ENCODE data around the gene ANTXR2.
A peak's percentile ranks its signal among the peaks of the same experiment; 100 is the strongest.

The ANTXR2 gene

GRCh38 chr4:80037864-80038263, 35.2 kb downstream of the ANTXR2 start:
- Mint-ChIP-seq H3K27ac (peak overlapping the region; percentile 77), H3K4me3 (no peak overlapping the region), H3K36me3 (peaks cover 24% of the 10 kb centered on the region), H3K4me1 (peaks cover 10% of the 10 kb centered on the region), H3K9me3 (no peaks in the 10 kb centered on the region), H3K27me3 (no peaks in the 10 kb centered on the region)
- ATAC-seq (ENCODE audit: low read depth) (no peak), DNase-seq (ENCODE audit: low spot score in 2 of 2) (no peak)

DNA sequence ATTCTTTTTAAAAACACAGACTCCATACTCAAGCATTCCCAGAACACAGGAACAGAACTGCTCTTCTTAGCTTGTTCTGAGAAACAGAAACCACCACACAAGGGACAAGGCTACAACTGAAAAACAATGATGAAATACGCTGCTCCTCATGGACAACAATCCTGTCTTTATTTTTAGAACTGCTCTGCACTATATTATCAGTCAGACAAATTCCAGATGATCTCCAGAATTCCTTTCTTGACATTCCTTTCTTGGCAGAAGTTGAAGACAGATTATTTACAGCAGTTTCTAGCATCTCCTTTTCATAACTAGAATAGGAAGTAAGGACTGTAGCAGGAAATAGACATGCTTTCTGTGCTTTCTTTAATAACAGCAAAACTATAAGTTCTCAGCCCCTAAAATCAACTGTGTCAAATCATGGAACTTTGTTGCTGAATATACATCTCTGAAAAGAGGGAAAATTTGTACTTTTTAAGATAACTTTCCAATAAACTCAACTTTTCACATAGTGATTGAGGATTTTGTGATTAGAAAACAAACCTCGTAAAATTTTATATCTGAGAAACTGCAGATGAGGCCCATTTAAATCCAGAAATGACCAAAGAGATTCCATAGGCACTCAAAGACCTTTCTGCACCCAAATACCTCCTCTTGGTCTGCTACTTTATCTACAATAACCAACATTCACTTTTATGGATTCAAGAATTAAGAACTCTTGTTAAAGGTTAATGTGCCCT, 35.9 kb downstream of the ANTXR2 start:
- H3K36me3 Mint-ChIP-seq: peaks cover 22% of the 10 kb centered on the region
- ATAC-seq (ENCODE audit: low read depth): no peak
- peak overlapping the region; percentile 77 for H3K27ac Mint-ChIP-seq
- no peak for DNase-seq (ENCODE audit: low spot score in 2 of 2)
- H3K4me3 Mint-ChIP-seq: no peak overlapping the region
- H3K27me3 Mint-ChIP-seq: no peaks in the 10 kb centered on the region
- H3K4me1 Mint-ChIP-seq: peaks cover 10% of the 10 kb centered on the region
- no peaks in the 10 kb centered on the region for H3K9me3 Mint-ChIP-seq

DNA sequence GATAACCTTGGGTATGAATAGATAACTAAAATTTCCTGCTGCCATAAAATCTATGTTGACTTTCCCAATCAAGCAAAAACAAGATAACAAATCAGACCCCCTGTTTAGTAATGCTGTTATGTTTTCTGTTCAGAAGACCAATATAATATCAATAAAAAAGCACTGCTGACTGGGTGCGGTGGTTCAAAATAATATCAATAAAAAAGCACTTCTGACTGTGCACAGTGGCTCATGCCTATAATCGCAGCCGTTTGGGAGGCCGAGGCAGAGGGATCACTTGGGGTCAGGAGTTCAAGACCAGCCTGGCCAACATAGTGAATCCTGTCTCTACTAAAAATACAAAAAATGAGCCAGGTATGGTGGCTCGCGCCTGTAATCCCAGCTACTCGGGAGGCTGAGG, 36.7 kb downstream of the ANTXR2 start:
- DNase-seq (ENCODE audit: low spot score in 2 of 2) (no peak), ATAC-seq (ENCODE audit: low read depth) (no peak)
- Mint-ChIP-seq H3K4me1 (peaks cover 7% of the 10 kb centered on the region), H3K4me3 (no peak overlapping the region), H3K27me3 (no peaks in the 10 kb centered on the region), H3K27ac (peak overlapping the region; percentile 77), H3K9me3 (no peaks in the 10 kb centered on the region), H3K36me3 (peaks cover 19% of the 10 kb centered on the region)

DNA sequence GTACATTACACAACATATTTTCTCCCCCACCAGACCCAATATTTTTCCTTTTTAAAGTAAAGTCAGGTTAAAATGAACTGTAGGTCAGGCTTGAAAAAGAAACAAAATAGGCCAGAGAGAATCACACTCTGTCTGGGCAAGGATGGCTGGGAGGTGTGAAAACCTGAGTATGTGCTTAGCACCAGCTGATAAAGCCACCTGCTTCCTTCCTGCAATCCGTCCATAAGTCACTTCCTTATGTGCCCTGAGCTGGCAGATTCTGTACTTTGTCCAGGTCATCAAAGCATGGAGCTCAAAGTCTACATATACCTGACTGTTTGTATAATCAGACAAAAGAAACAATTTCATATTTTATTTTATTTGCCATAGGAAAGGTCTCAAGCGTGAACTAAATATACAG, 37.7 kb downstream of the ANTXR2 start:
- H3K27ac Mint-ChIP-seq: no peak overlapping the region
- no peak for DNase-seq (ENCODE audit: low spot score in 2 of 2)
- ATAC-seq (ENCODE audit: low read depth): peak; percentile 56
- no peaks in the 10 kb centered on the region for H3K27me3 Mint-ChIP-seq
- no peak overlapping the region for H3K4me3 Mint-ChIP-seq
- H3K4me1 Mint-ChIP-seq: peaks cover 7% of the 10 kb centered on the region
- H3K36me3 Mint-ChIP-seq: peaks cover 17% of the 10 kb centered on the region
- no peaks in the 10 kb centered on the region for H3K9me3 Mint-ChIP-seq

DNA sequence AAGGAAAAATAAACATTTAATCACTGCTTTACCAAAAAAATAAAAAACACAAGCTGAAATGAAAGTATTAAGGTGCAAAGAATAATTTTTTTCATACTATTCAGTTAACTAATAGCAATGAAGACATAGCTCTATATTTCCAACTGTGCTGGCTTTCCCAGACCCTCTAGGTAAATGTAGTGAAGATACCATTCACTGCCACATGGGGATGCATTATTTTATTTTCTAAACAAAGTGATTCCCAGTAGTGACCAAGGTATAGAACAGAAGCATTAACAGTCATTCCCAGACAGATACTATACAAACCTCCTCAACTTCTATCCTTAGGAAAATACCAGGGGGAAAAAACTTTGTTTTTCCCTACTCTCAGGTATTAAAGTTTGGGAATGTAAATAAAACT, 39.4 kb downstream of the ANTXR2 start:
- ATAC-seq (ENCODE audit: low read depth) (no peak), DNase-seq (ENCODE audit: low spot score in 2 of 2) (no peak)
- Mint-ChIP-seq H3K4me3 (no peak overlapping the region), H3K4me1 (peaks cover 7% of the 10 kb centered on the region), H3K27ac (no peak overlapping the region), H3K27me3 (no peaks in the 10 kb centered on the region), H3K9me3 (no peaks in the 10 kb centered on the region), H3K36me3 (peaks cover 10% of the 10 kb centered on the region)

- H3K4me3 Mint-ChIP-seq: no peak overlapping the region
- H3K4me1 Mint-ChIP-seq: no peaks in the 10 kb centered on the region
- ATAC-seq (ENCODE audit: low read depth): no peak
- peaks cover 14% of the 10 kb centered on the region for H3K36me3 Mint-ChIP-seq
- H3K27me3 Mint-ChIP-seq: no peaks in the 10 kb centered on the region
- H3K9me3 Mint-ChIP-seq: no peaks in the 10 kb centered on the region
- no peak overlapping the region for H3K27ac Mint-ChIP-seq
- DNase-seq (ENCODE audit: low spot score in 2 of 2): no peak
Measured at GRCh38 chr4:80029364-80029763, 43.7 kb downstream of the ANTXR2 start.

GRCh38 chr4:80027611-80028010, 45.4 kb downstream of the ANTXR2 start:
- H3K36me3 Mint-ChIP-seq: peaks cover 15% of the 10 kb centered on the region
- peaks cover 6% of the 10 kb centered on the region for H3K4me1 Mint-ChIP-seq
- H3K9me3 Mint-ChIP-seq: no peaks in the 10 kb centered on the region
- H3K27me3 Mint-ChIP-seq: no peaks in the 10 kb centered on the region
- ATAC-seq (ENCODE audit: low read depth) (no peak), DNase-seq (ENCODE audit: low spot score in 2 of 2) (no peak)
- H3K4me3 Mint-ChIP-seq: no peak overlapping the region
- H3K27ac Mint-ChIP-seq: no peak overlapping the region

GRCh38 chr4:80026100-80026499, 46.9 kb downstream of the ANTXR2 start:
- Mint-ChIP-seq H3K36me3 (peaks cover 22% of the 10 kb centered on the region), H3K4me1 (peaks cover 6% of the 10 kb centered on the region), H3K9me3 (no peaks in the 10 kb centered on the region), H3K4me3 (no peak overlapping the region), H3K27ac (peak overlapping the region; percentile 49), H3K27me3 (no peaks in the 10 kb centered on the region)
- no peak for ATAC-seq (ENCODE audit: low read depth)
- no peak for DNase-seq (ENCODE audit: low spot score in 2 of 2)

DNA sequence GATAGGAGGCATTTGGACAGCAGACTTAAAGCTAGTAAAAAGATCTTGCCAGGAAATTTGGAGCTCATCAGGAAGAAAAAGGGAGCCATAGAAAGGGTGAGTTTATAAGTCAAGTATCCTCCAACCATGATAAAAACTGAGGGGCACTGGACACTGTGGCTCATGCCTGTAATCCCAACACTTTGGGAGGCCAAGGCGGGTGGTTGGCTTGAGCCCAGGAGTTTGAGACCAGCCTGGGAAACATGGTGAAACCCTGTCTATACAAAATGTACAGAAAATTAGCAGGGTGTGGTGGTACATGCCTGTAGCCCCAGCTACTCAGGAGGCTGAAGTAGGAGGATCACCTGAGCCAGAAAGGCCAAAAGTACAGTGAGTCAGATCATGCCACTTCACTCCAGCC, 48.7 kb downstream of the ANTXR2 start:
- ATAC-seq (ENCODE audit: low read depth): no peak
- peaks cover 22% of the 10 kb centered on the region for H3K36me3 Mint-ChIP-seq
- no peaks in the 10 kb centered on the region for H3K9me3 Mint-ChIP-seq
- no peak for DNase-seq (ENCODE audit: low spot score in 2 of 2)
- H3K27ac Mint-ChIP-seq: peak overlapping the region; percentile 52
- H3K4me1 Mint-ChIP-seq: peaks cover 6% of the 10 kb centered on the region
- no peaks in the 10 kb centered on the region for H3K27me3 Mint-ChIP-seq
- H3K4me3 Mint-ChIP-seq: no peak overlapping the region

- H3K9me3 Mint-ChIP-seq: no peaks in the 10 kb centered on the region
- no peak overlapping the region for H3K27ac Mint-ChIP-seq
- DNase-seq (ENCODE audit: low spot score in 2 of 2): no peak
- no peak for ATAC-seq (ENCODE audit: low read depth)
- peaks cover 25% of the 10 kb centered on the region for H3K36me3 Mint-ChIP-seq
- no peak overlapping the region for H3K4me3 Mint-ChIP-seq
- no peaks in the 10 kb centered on the region for H3K27me3 Mint-ChIP-seq
- peaks cover 6% of the 10 kb centered on the region for H3K4me1 Mint-ChIP-seq
Measured at GRCh38 chr4:80022282-80022681, 50.7 kb downstream of the ANTXR2 start.

DNA sequence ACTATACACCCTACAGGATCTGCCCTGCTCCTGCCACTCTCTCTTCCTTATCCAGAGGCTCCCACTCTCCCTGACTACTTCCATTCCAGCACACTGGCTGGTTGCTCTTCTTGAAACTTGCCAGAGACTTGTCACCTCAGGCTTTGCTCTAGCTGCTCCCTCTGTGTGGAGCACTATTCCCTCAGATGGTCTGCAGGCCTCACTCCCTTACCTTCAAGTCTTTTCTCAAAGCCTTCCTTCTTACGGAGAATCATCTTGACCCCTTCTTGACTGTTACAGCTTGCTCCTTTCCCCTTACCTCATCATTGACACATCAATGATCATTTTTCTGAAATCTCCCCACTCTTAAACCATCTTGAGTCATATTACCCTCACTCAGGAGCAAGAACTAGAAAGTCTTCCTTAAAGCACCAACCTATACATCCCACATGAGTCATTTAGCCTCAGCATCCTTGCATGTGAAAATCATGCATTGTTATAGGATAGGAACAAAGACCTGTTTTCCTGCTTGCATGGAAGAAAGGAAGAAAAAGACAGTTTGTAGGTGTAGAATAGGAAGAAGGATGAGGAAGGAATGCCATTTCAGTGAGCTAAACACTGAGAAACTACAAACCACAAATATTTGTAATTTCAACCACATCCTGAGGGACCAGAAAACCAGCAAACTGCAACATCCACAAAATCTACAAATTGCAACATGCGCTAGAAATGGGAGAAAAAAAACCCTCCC, 55.7 kb downstream of the ANTXR2 start:
- H3K4me3 Mint-ChIP-seq: no peak overlapping the region
- no peaks in the 10 kb centered on the region for H3K9me3 Mint-ChIP-seq
- H3K27ac Mint-ChIP-seq: no peak overlapping the region
- no peak for ATAC-seq (ENCODE audit: low read depth)
- H3K36me3 Mint-ChIP-seq: peaks cover 12% of the 10 kb centered on the region
- no peaks in the 10 kb centered on the region for H3K27me3 Mint-ChIP-seq
- DNase-seq (ENCODE audit: low spot score in 2 of 2): no peak
- no peaks in the 10 kb centered on the region for H3K4me1 Mint-ChIP-seq

GRCh38 chr4:80016506-80016905, 56.5 kb downstream of the ANTXR2 start:
- Mint-ChIP-seq H3K4me3 (no peak overlapping the region), H3K27ac (no peak overlapping the region), H3K9me3 (no peaks in the 10 kb centered on the region), H3K4me1 (no peaks in the 10 kb centered on the region), H3K36me3 (peaks cover 11% of the 10 kb centered on the region), H3K27me3 (no peaks in the 10 kb centered on the region)
- DNase-seq (ENCODE audit: low spot score in 2 of 2): no peak
- ATAC-seq (ENCODE audit: low read depth): no peak

DNA sequence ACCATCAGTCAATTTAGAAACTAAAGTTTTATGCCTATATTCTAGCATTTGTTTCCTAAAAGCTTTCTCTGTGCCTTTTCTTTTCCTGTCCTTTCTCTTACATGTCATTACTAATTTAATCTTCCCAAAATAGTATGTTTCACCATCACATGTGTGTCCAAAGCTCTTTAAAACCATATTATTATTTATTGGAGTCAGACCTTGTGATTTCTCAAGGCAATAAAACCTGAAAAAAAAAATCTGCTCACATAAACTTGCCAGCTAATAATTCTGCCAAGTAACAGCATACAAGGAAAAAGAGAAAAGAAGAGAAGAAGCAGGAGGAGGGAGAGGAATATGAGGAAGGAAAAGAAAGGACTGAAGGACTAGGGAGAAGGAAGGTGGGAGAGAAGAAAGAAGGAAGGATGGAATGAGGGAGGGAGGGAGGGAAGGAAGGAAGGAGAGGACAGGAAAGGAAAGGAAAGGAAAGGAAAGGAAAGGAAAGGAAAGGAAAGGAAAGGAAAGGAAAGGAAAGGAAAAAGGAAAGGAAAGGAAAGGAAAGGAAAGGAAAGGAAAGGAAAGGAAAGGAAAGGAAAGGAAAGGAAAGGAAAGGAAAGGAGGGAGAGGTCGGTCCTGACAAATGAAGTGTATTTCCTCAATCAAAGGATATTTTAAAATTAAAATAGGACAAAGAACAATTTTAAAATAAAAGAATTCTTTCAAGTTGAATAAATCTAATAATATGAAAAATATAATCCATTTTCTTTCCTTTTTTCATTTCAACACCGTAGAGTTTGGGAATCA, 57.4 kb downstream of the ANTXR2 start:
- no peak overlapping the region for H3K27ac Mint-ChIP-seq
- H3K4me1 Mint-ChIP-seq: no peaks in the 10 kb centered on the region
- H3K27me3 Mint-ChIP-seq: no peaks in the 10 kb centered on the region
- ATAC-seq (ENCODE audit: low read depth): no peak
- DNase-seq (ENCODE audit: low spot score in 2 of 2): no peak
- no peak overlapping the region for H3K4me3 Mint-ChIP-seq
- no peaks in the 10 kb centered on the region for H3K9me3 Mint-ChIP-seq
- peaks cover 14% of the 10 kb centered on the region for H3K36me3 Mint-ChIP-seq

GRCh38 chr4:80014531-80014930, 58.5 kb downstream of the ANTXR2 start:
- peaks cover 4% of the 10 kb centered on the region for H3K4me1 Mint-ChIP-seq
- peaks cover 19% of the 10 kb centered on the region for H3K36me3 Mint-ChIP-seq
- DNase-seq (ENCODE audit: low spot score in 2 of 2): no peak
- H3K27ac Mint-ChIP-seq: no peak overlapping the region
- H3K9me3 Mint-ChIP-seq: no peaks in the 10 kb centered on the region
- no peaks in the 10 kb centered on the region for H3K27me3 Mint-ChIP-seq
- no peak overlapping the region for H3K4me3 Mint-ChIP-seq
- ATAC-seq (ENCODE audit: low read depth): no peak
